Adrenal gland (tissue), 5 donors: Measurements from ENCODE around the gene RELT.

ENCODE experiments used
- POLR2A ChIP-seq, 2 donors: fragments of 450-650 bp; IDR thresholded peaks; one replicate each; pipeline ENCODE4 v1.6.1; 2017; ENCODE audit warnings: antibody characterized with exemption in 2 of 2, mild to moderate bottlenecking in 2 of 2, moderate library complexity in 1 of 2
- TF ChIP-seq, protein P1 (sequence below), 6 experiments: fragments of 450-650 bp in 4 of 6; fragments of 200-600 bp in 2 of 6; sonication (generic) in 1 of 6; IDR thresholded peaks; 1 replicate in 5 of 6; 2 replicates in 1 of 6; pipeline versions ENCODE4 v1.5.1 to v1.8.0; 2016 to 2021; ENCODE audit warnings: antibody characterized with exemption in 6 of 6, mild to moderate bottlenecking in 2 of 6, moderate library complexity in 1 of 6
- donor health status: DM: no; HTN: no; CAD: no.

GRCh38 chr11:73347067-73347466 lies 29.1 kb upstream of the RELT start:
- no peak for TF ChIP-seq POLR2A (IDR thresholded peaks at IDR 0.05)
- TF ChIP-seq, protein P1, sequence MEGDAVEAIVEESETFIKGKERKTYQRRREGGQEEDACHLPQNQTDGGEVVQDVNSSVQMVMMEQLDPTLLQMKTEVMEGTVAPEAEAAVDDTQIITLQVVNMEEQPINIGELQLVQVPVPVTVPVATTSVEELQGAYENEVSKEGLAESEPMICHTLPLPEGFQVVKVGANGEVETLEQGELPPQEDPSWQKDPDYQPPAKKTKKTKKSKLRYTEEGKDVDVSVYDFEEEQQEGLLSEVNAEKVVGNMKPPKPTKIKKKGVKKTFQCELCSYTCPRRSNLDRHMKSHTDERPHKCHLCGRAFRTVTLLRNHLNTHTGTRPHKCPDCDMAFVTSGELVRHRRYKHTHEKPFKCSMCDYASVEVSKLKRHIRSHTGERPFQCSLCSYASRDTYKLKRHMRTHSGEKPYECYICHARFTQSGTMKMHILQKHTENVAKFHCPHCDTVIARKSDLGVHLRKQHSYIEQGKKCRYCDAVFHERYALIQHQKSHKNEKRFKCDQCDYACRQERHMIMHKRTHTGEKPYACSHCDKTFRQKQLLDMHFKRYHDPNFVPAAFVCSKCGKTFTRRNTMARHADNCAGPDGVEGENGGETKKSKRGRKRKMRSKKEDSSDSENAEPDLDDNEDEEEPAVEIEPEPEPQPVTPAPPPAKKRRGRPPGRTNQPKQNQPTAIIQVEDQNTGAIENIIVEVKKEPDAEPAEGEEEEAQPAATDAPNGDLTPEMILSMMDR (IDR thresholded peaks at IDR 0.05): no peak
